Pulmonary artery endothelial cell (primary cell): ENCODE results near the gene ABHD16A. TPM values are rescaled to one million over a fixed set of nuclear protein-coding genes. Genes with fewer than 3 reads are reported as not detected.

Source experiments
- DNase-seq: peaks from one replicate; pipeline ENCODE4 v3.0.0-alpha.2; 2011; ENCODE audit warnings: low read depth, low spot score
- total RNA-seq: library from RNA; depleted of rRNA; stranded (reverse); fragments of >200 nt; gene quantifications from 2 replicates; pipeline ENCODE4 v1.2.3, GENCODE V29; 2014

Gene ABHD16A
- total RNA-seq, 1 donor from 2014 or later: 37.3 TPM

- DNase-seq: no peak
These were observed 28.9 kb upstream of the ABHD16A start for GRCh38 chr6:31732029-31732428.

GRCh38 chr6:31730631-31731086 lies 27.5 kb upstream of the ABHD16A start:
- no peak for DNase-seq

GRCh38 chr6:31729979-31730630 lies 27.0 kb upstream of the ABHD16A start:
- DNase-seq: peak; percentile 80

GRCh38 chr6:31729515-31729978 lies 26.4 kb upstream of the ABHD16A start:
- peak; percentile 60 for DNase-seq

- DNase-seq: no peak
These were observed 25.8 kb upstream of the ABHD16A start, which contains the start of gene DDAH2 for GRCh38 chr6:31728767-31729514. DDAH2 (minus strand) TSS chr6:31729299; CDS start chr6:31729161, 138 bp downstream.

- no peak for DNase-seq
These were observed 24.9 kb upstream of the ABHD16A start for GRCh38 chr6:31727717-31728671.

- no peak for DNase-seq
These were observed 24.1 kb upstream of the ABHD16A start for GRCh38 chr6:31727034-31727716.

- DNase-seq: no peak
These were observed 22.6 kb upstream of the ABHD16A start for GRCh38 chr6:31725502-31726350.

- no peak for DNase-seq
These were observed 21.0 kb upstream of the ABHD16A start for GRCh38 chr6:31723980-31724691.

GRCh38 chr6:31723245-31723979 lies 20.3 kb upstream of the ABHD16A start, which contains the start of gene MPIG6B:
MPIG6B (plus strand) TSS chr6:31723373; CDS start chr6:31723384, 11 bp downstream.
- no peak for DNase-seq

GRCh38 chr6:31722173-31722572 lies 19.0 kb upstream of the ABHD16A start:
- no peak for DNase-seq

GRCh38 chr6:31721351-31722020 lies 18.4 kb upstream of the ABHD16A start, which contains the start of gene LY6G6C:
LY6G6C (minus strand) TSS chr6:31721746; CDS start chr6:31721679, 67 bp downstream.
- DNase-seq: no peak

- no peak for DNase-seq
These were observed 17.2 kb upstream of the ABHD16A start for GRCh38 chr6:31720196-31720770.

- no peak for DNase-seq
These were observed 15.9 kb upstream of the ABHD16A start for GRCh38 chr6:31719001-31719400.

GRCh38 chr6:31718265-31718664 lies 15.1 kb upstream of the ABHD16A start:
- DNase-seq: no peak

- no peak for DNase-seq
These were observed 14.5 kb upstream of the ABHD16A start for GRCh38 chr6:31717499-31718222.
